Hematopoietic multipotent progenitor cell (in vitro differentiated cells): Measurements from ENCODE around the gene TBC1D7. TPM values are rescaled to one million over a fixed set of nuclear protein-coding genes. Genes with fewer than 3 reads are reported as not detected.
A peak's percentile ranks its signal among the peaks of the same experiment; 100 is the strongest.

Experiments used
- DNase-seq, 3 donors: peaks; one replicate each; pipeline ENCODE4 v3.0.0-alpha.2; 2011 to 2015; ENCODE audit warnings: low read depth in 2 of 3, low spot score in 2 of 3
- total RNA-seq: library from RNA; depleted of rRNA; stranded (reverse); fragments of >200 nt; gene quantifications from one replicate; pipeline ENCODE4 v1.2.3, GENCODE V29; 2012

Gene TBC1D7
- total RNA-seq, 1 donor: 14.0 TPM

- no peak for DNase-seq
Measured at GRCh38 chr6:13357551-13358075, 29.3 kb upstream of the TBC1D7 start.

GRCh38 chr6:13355999-13356785 lies 27.9 kb upstream of the TBC1D7 start:
- peak in 1 of 3 donors; percentile 10 for DNase-seq

- peak in 2 of 3 donors; percentile 75 to 92 for DNase-seq
Measured at GRCh38 chr6:13355043-13355945, 27.0 kb upstream of the TBC1D7 start.

GRCh38 chr6:13354331-13355042 lies 26.1 kb upstream of the TBC1D7 start:
- DNase-seq: peak in 2 of 3 donors; percentile 59 to 70

GRCh38 chr6:13352165-13352564 lies 23.8 kb upstream of the TBC1D7 start:
- no peak for DNase-seq

GRCh38 chr6:13351271-13351670 lies 22.9 kb upstream of the TBC1D7 start:
- no peak for DNase-seq

GRCh38 chr6:13349811-13350506 lies 21.6 kb upstream of the TBC1D7 start:
- DNase-seq: no peak

- no peak for DNase-seq
Measured at GRCh38 chr6:13348334-13349113, 20.2 kb upstream of the TBC1D7 start.

GRCh38 chr6:13346245-13346644 lies 17.9 kb upstream of the TBC1D7 start:
- no peak for DNase-seq

- DNase-seq: no peak
Measured at GRCh38 chr6:13342414-13343019, 14.2 kb upstream of the TBC1D7 start.

- no peak for DNase-seq
Measured at GRCh38 chr6:13339863-13340630, 11.7 kb upstream of the TBC1D7 start.

- peak in 1 of 3 donors; percentile 63 for DNase-seq
Measured at GRCh38 chr6:13338038-13338437, 9.7 kb upstream of the TBC1D7 start.

- peak; percentile 52 to 71 (median 64) for DNase-seq
Measured at GRCh38 chr6:13336553-13336952, 8.2 kb upstream of the TBC1D7 start.

GRCh38 chr6:13334953-13335352 lies 6.6 kb upstream of the TBC1D7 start:
- peak in 2 of 3 donors; percentile 62 to 79 for DNase-seq

- no peak for DNase-seq
Measured at GRCh38 chr6:13332349-13332706, 4.0 kb upstream of the TBC1D7 start.

- DNase-seq: peak in 1 of 3 donors; percentile 57
Measured at GRCh38 chr6:13331516-13332348, 3.4 kb upstream of the TBC1D7 start.

GRCh38 chr6:13328875-13329183 lies 492 bp upstream of the TBC1D7 start:
- no peak for DNase-seq

- peak in 1 of 3 donors; percentile 26 for DNase-seq
Measured at GRCh38 chr6:13327691-13328075, 654 bp downstream of the TBC1D7 start.
